ENCODE results near the gene GXYLT1. TPM values are rescaled to one million over a fixed set of nuclear protein-coding genes. Genes with fewer than 3 reads are reported as not detected.

The GXYLT1 gene
- total RNA-seq, 1 experiment from 2014 or later: 9.0 TPM

DNA sequence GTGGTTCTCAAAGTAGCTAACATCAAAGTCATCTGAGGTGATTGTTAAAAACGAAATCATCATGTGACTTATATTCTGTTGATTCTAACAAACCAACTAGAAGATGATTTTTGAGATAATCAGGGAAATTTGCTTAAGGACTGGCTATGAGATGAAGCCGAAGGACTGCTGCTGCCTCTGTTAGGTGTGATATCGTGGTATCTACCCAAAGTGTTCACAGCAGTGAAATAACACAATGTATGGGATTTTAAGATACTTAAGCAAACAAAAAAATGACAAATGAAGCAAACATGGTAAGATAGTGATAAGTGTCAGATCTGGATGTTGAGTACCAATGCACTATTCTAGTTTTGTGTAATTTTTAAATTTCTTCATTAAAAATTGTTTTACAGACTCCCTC lies 59.1 kb downstream of the GXYLT1 start:
- Histone ChIP-seq H3K9me3 (ENCODE audit: control insufficient read depth in 1 of 2, insufficient read depth in 1 of 2, low read depth in 1 of 2, low read length in 2 of 2) (no peaks in the 10 kb centered on the region), H3K4me3 (replicated peaks in 1 of 2; ENCODE audit: low read depth in 1 of 2, low read length in 2 of 2) (no peak overlapping the region), H3K27ac (ENCODE audit: low read depth, low read length) (no peak overlapping the region), H4K20me1 (ENCODE audit: insufficient read depth) (no peaks in the 10 kb centered on the region; the same call in 1 of the 2 replicates), H2AFZ (ENCODE audit: low read depth, low read length, poor library complexity, severe bottlenecking) (no peak overlapping the region), H3K27me3 (ENCODE audit: insufficient read depth, low read length) (no peaks in the 10 kb centered on the region), H3K9ac (ENCODE audit: low read length) (no peak overlapping the region), H3K36me3 (ENCODE audit: control insufficient read depth in 1 of 2, insufficient read depth in 2 of 2, low read length in 2 of 2) (no peaks in the 10 kb centered on the region), H3K4me2 (ENCODE audit: low read length) (no peak overlapping the region), H3K79me2 (ENCODE audit: insufficient read depth, low read length) (no peaks in the 10 kb centered on the region), H3K9me2 (ENCODE audit: insufficient read depth) (no peaks in the 10 kb centered on the region), H3K4me1 (ENCODE audit: control insufficient read depth in 1 of 2, insufficient read depth in 2 of 2, low read length in 2 of 2) (peaks cover under 1 to 2% of the 10 kb centered on the region in 2 experiments; a peak in 3 of 4 replicates)
- DNase-seq (ENCODE audit: low read depth, low spot score) (no peak), ATAC-seq (no peak)
- ChIA-PET POLR2A (no interaction called here), CTCF (no interaction called here), RAD21 (ENCODE audit: low non-redundant PET in 1 of 2, low total read pairs in 2 of 2, uncharacterized antibody in 2 of 2, unreplicated experiment in 2 of 2) (no interaction called here)
- TF ChIP-seq, protein P1, sequence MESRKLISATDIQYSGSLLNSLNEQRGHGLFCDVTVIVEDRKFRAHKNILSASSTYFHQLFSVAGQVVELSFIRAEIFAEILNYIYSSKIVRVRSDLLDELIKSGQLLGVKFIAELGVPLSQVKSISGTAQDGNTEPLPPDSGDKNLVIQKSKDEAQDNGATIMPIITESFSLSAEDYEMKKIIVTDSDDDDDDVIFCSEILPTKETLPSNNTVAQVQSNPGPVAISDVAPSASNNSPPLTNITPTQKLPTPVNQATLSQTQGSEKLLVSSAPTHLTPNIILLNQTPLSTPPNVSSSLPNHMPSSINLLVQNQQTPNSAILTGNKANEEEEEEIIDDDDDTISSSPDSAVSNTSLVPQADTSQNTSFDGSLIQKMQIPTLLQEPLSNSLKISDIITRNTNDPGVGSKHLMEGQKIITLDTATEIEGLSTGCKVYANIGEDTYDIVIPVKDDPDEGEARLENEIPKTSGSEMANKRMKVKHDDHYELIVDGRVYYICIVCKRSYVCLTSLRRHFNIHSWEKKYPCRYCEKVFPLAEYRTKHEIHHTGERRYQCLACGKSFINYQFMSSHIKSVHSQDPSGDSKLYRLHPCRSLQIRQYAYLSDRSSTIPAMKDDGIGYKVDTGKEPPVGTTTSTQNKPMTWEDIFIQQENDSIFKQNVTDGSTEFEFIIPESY (IDR thresholded peaks at IDR 0.05; ENCODE audit: extremely low read depth, insufficient replicate concordance, low read length): no peak
- TF ChIP-seq POLR2AphosphoS5 (IDR thresholded peaks at IDR 0.05; ENCODE audit: low read depth, low read length): no peak
- TF ChIP-seq SIN3A (IDR thresholded peaks at IDR 0.05; ENCODE audit: low read depth): no peak
- no peak for TF ChIP-seq EZH2 (IDR thresholded peaks at IDR 0.05)
- no peak for TF ChIP-seq YY1 (IDR thresholded peaks at IDR 0.05; ENCODE audit: extremely low read depth, insufficient replicate concordance, low read depth, low read length)
- TF ChIP-seq, protein P2, sequence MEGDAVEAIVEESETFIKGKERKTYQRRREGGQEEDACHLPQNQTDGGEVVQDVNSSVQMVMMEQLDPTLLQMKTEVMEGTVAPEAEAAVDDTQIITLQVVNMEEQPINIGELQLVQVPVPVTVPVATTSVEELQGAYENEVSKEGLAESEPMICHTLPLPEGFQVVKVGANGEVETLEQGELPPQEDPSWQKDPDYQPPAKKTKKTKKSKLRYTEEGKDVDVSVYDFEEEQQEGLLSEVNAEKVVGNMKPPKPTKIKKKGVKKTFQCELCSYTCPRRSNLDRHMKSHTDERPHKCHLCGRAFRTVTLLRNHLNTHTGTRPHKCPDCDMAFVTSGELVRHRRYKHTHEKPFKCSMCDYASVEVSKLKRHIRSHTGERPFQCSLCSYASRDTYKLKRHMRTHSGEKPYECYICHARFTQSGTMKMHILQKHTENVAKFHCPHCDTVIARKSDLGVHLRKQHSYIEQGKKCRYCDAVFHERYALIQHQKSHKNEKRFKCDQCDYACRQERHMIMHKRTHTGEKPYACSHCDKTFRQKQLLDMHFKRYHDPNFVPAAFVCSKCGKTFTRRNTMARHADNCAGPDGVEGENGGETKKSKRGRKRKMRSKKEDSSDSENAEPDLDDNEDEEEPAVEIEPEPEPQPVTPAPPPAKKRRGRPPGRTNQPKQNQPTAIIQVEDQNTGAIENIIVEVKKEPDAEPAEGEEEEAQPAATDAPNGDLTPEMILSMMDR (IDR thresholded peaks at IDR 0.05 in 2 of 3, conservative IDR thresholded peaks at IDR 0.05 in 1 of 3; ENCODE audit: borderline replicate concordance in 1 of 3, insufficient read depth in 1 of 3, low read depth in 2 of 3, low read length in 2 of 3): no peak
- TF ChIP-seq ELF1 (IDR thresholded peaks at IDR 0.05; ENCODE audit: borderline replicate concordance, low read depth): no peak
- TF ChIP-seq, protein P3, sequence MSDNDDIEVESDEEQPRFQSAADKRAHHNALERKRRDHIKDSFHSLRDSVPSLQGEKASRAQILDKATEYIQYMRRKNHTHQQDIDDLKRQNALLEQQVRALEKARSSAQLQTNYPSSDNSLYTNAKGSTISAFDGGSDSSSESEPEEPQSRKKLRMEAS (IDR thresholded peaks at IDR 0.05): no peak
- TF ChIP-seq, protein P4, sequence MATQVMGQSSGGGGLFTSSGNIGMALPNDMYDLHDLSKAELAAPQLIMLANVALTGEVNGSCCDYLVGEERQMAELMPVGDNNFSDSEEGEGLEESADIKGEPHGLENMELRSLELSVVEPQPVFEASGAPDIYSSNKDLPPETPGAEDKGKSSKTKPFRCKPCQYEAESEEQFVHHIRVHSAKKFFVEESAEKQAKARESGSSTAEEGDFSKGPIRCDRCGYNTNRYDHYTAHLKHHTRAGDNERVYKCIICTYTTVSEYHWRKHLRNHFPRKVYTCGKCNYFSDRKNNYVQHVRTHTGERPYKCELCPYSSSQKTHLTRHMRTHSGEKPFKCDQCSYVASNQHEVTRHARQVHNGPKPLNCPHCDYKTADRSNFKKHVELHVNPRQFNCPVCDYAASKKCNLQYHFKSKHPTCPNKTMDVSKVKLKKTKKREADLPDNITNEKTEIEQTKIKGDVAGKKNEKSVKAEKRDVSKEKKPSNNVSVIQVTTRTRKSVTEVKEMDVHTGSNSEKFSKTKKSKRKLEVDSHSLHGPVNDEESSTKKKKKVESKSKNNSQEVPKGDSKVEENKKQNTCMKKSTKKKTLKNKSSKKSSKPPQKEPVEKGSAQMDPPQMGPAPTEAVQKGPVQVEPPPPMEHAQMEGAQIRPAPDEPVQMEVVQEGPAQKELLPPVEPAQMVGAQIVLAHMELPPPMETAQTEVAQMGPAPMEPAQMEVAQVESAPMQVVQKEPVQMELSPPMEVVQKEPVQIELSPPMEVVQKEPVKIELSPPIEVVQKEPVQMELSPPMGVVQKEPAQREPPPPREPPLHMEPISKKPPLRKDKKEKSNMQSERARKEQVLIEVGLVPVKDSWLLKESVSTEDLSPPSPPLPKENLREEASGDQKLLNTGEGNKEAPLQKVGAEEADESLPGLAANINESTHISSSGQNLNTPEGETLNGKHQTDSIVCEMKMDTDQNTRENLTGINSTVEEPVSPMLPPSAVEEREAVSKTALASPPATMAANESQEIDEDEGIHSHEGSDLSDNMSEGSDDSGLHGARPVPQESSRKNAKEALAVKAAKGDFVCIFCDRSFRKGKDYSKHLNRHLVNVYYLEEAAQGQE (IDR thresholded peaks at IDR 0.05; ENCODE audit: low read depth): no peak
- TF ChIP-seq, protein P5, sequence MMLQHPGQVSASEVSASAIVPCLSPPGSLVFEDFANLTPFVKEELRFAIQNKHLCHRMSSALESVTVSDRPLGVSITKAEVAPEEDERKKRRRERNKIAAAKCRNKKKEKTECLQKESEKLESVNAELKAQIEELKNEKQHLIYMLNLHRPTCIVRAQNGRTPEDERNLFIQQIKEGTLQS (IDR thresholded peaks at IDR 0.05): no peak
- TF ChIP-seq CBX3 (IDR thresholded peaks at IDR 0.05; ENCODE audit: low read depth): no peak
- no peak for TF ChIP-seq RAD21 (IDR thresholded peaks at IDR 0.05; ENCODE audit: low read depth)
- TF ChIP-seq EZH2phosphoT487 (IDR thresholded peaks at IDR 0.05; ENCODE audit: borderline replicate concordance): no peak
- TF ChIP-seq SP1 (IDR thresholded peaks at IDR 0.05; ENCODE audit: low read depth): no peak
- TF ChIP-seq JUND (IDR thresholded peaks at IDR 0.05): no peak
- TF ChIP-seq CEBPB (IDR thresholded peaks at IDR 0.05; ENCODE audit: low read depth): no peak
- no peak for TF ChIP-seq ZNF274 (IDR thresholded peaks at IDR 0.05; ENCODE audit: low read depth, low read length)
- no peak for TF ChIP-seq FOSL1 (IDR thresholded peaks at IDR 0.05; ENCODE audit: low read depth)
- TF ChIP-seq ZFX (IDR thresholded peaks at IDR 0.05): no peak
- intact Hi-C loops (cut with micrococcal nuclease): no loop called here
- BruUV-seq (replicated peaks): no TSS peak

Measured in HCT116 (cell line).